AG04450 (cell line): ENCODE data around the gene OOSP4B. TPM values are rescaled to one million over a fixed set of nuclear protein-coding genes. Genes with fewer than 3 reads are reported as not detected.
"Not testable (repeated sequence)": the region's sequence is repeated elsewhere in the genome, so short reads cannot be mapped to it uniquely, and the experiment has no call there.

Source experiments
- CTCF ChIA-PET: fragments of 300-600, 350-600 bp; formaldehyde crosslinking; extraction: SDS; loops from one replicate; lab custom pipeline; 2022; ENCODE audit warnings: antibody characterized with exemption, inconsistent platforms; lab: Charles Lee
- POLR2A ChIA-PET: fragments of 350-600 bp; formaldehyde crosslinking; extraction: SDS; loops from one replicate; lab custom pipeline; 2021; ENCODE audit warnings: antibody characterized with exemption, inconsistent platforms; lab: Yijun Ruan, JAX
- DNase-seq: peaks from one replicate; pipeline ENCODE4 v3.0.0-alpha.2; 2011; ENCODE audit warnings: low read depth, low spot score
- H3K27ac ChIP-seq: one replicate; pipeline ENCODE4 v1.5.1; 2012; ENCODE audit warnings: low read depth, low read length, control low read depth
- H3K27me3 ChIP-seq: one replicate; pipeline ENCODE4 v1.6.0; 2012; ENCODE audit warnings: low read length; ENCODE audit not compliant: control insufficient read depth, insufficient read depth
- H3K4me3 ChIP-seq: 2 replicates; pipeline ENCODE4 v1.5.1; 2011; ENCODE audit warnings: mild to moderate bottlenecking, low read depth, low read length, control low read depth
- H3K9me3 ChIP-seq: 2 replicates; pipeline ENCODE4 v1.5.1; 2012; ENCODE audit warnings: low read length; ENCODE audit not compliant: control insufficient read depth, insufficient read depth
- CTCF ChIP-seq: IDR thresholded peaks from 2 replicates; pipeline ENCODE4 v1.5.1; 2011; ENCODE audit warnings: low read depth, low read length, control low read depth, inconsistent platforms
- polyA plus RNA-seq: library from polyadenylated mRNA; depleted of rRNA; stranded (reverse); fragments of >200 nt; gene quantifications from 2 replicates; pipeline ENCODE4 v1.2.3, GENCODE V29; 2011

OOSP4B gene
- polyA plus RNA-seq, 1 experiment, result not detected

- ChIA-PET POLR2A (no interaction called here), CTCF (no interaction called here)
- Histone ChIP-seq H3K9me3 (peaks cover 6% of the 10 kb centered on the region), H3K4me3 (no peak overlapping the region), H3K27ac (no peak overlapping the region), H3K27me3 (no peaks in the 10 kb centered on the region)
- TF ChIP-seq CTCF, result no peak
- no peak for DNase-seq
Observed at GRCh38 chr11:60029015-60029632, 12.1 kb downstream of the OOSP4B start.

DNA sequence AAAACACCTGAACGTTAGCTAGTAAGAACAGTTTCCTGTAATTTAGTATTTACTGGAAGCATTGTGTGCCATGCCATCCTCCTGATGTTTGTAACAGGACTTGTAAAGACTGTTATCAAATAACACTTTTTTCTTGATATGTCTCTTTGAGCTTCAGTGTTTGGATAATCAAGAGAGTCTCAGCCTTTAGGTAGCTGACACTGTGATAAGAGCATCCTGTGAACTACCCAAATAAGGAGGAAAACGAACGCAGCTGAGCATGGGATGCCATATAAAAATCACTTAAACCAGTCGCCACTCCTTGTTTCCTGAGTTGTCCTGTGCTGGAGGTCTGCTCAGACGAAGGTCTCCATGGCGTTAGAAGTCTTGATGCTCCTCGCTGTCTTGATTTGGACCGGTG, 23.1 kb downstream of the OOSP4B start, which contains the start of gene OOSP2:
Gene OOSP2, plus strand, starts transcription at position 301 of the 400 bp plus-strand sequence. Its CDS starts 51 bp downstream, at position 352.
- H3K27ac ChIP-seq, result no peak within 1 kb of the TSS
- no peak within 1 kb of the TSS for H3K4me3 ChIP-seq
- ChIA-PET POLR2A (no interaction called here), CTCF (no interaction called here)
- no peak for TF ChIP-seq CTCF
- H3K27me3 ChIP-seq, result no peaks in the 10 kb centered on the region
- no peak for DNase-seq
- peaks cover 12% of the 10 kb centered on the region; the same call in 1 of the 2 replicates for H3K9me3 ChIP-seq

GRCh38 chr11:60050422-60050821, 33.4 kb downstream of the OOSP4B start:
- POLR2A ChIA-PET, H3K4me3 ChIP-seq, DNase-seq, CTCF ChIA-PET, H3K9me3 ChIP-seq, H3K27ac ChIP-seq, H3K27me3 ChIP-seq: not testable (repeated sequence)

- CTCF ChIA-PET, H3K27ac ChIP-seq, POLR2A ChIA-PET, DNase-seq, H3K4me3 ChIP-seq, H3K9me3 ChIP-seq, H3K27me3 ChIP-seq: not testable (repeated sequence)
Observed at GRCh38 chr11:60050839-60051238, 33.9 kb downstream of the OOSP4B start.

DNA sequence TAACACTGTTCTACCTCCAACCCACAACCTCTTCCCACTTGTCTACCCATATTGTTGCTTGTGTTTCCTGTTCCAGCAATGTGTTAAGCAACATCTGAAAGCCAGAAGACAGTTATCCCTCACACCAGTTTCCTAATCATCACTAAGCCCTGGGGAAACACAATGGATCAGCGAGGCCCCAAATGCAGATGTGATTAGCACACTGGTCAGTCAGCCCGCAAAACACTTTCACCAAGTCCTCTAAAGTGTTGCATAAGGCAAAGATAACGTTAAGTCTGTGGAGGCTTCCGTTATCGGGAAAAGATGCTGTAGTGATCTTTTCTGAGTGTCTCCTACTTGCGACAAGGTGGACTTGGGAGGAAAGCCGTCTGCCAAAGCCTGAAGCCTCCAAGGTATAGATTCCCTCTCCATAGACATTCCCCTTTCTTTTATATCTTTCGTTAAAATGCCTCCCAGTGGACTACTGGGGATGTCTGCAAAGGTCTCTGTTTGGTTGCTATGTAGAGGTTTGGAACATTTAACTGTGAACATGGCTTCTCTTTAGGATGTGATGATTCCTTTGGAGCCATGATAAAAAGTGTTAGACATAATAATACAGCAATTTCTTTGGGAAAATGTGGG, 39.5 kb downstream of the OOSP4B start, which contains the start of gene MS4A3:
Gene MS4A3, plus strand, starts transcription at position 317 of the 621 bp plus-strand sequence. CDS start 4,496 bp downstream, outside the sequence.
- Histone ChIP-seq H3K27ac (no peak within 1 kb of the TSS), H3K27me3 (no peaks in the 10 kb centered on the region), H3K9me3 (peaks cover 9% of the 10 kb centered on the region; the same call in 1 of the 2 replicates), H3K4me3 (no peak within 1 kb of the TSS)
- ChIA-PET CTCF (no interaction called here), POLR2A (no interaction called here)
- no peak for DNase-seq
- no peak for TF ChIP-seq CTCF

DNA sequence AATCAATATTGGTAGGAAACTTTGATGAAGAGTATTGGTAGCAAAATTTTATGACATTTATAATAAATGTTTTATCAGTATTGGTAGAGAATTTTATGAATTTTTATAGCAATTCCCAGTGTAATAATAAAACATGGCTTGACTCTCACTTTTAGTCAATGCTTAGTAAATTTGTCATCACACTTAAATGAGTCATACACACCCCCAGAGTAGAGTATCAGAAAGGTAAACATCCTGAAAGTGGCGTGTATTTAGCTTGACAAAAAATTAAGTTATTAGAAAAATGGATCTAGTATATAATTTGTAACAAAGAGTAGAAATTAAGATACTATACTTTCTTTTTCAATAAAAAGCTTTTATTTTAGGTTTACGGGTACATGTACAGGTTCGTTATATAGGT, 42.1 kb downstream of the OOSP4B start:
- POLR2A ChIA-PET, result no interaction called here
- Histone ChIP-seq H3K27me3 (no peaks in the 10 kb centered on the region), H3K4me3 (no peak overlapping the region), H3K9me3 (peaks cover 6% of the 10 kb centered on the region; the same call in 1 of the 2 replicates), H3K27ac (no peak overlapping the region)
- no peak for TF ChIP-seq CTCF
- DNase-seq, result no peak
- CTCF ChIA-PET, result no interaction called here
